HEK293 (cell line): ENCODE data around the gene SLIT2.

ENCODE experiments used
- BCL6B ChIP-seq: fragments of 450-650 bp; formaldehyde crosslinking; IDR thresholded peaks from 2 replicates; pipeline ENCODE4 v1.5.1; 2017; ENCODE audit warnings: missing biosample characterization, missing genetic modification characterization
- MEIS1 ChIP-seq: sonication (generic); formaldehyde crosslinking; IDR thresholded peaks from 2 replicates; pipeline ENCODE4 v1.8.1; 2022; ENCODE audit warnings: missing genetic modification reagents, mild to moderate bottlenecking, borderline replicate concordance
- SETDB1 ChIP-seq: IDR thresholded peaks from one replicate; pipeline ENCODE4 v1.6.1; 2017; ENCODE audit warnings: mild to moderate bottlenecking, low read length, moderate library complexity, mixed read lengths; ENCODE audit not compliant: insufficient read length
- TCF7L2 ChIP-seq: IDR thresholded peaks from 2 replicates; pipeline ENCODE4 v1.6.1; 2011; ENCODE audit warnings: low read depth, mild to moderate bottlenecking, inconsistent platforms, low read length, moderate library complexity, borderline replicate concordance
- ZBTB26 ChIP-seq: fragments of 450-650 bp; formaldehyde crosslinking; optimal IDR thresholded peaks from 2 replicates; pipeline ENCODE3; 2016; ENCODE audit warnings: missing biosample characterization, mild to moderate bottlenecking, missing genetic modification characterization
- ZNF274 ChIP-seq, 2 experiments: fragments of 200-500 bp in 1 of 2; fragments of 450-650 bp in 1 of 2; sonication (Bioruptor generic) in 1 of 2; formaldehyde crosslinking in 1 of 2; IDR thresholded peaks; 2 replicates each; pipeline versions ENCODE4 v1.5.1 to v1.6.1; 2014 to 2016; ENCODE audit warnings: borderline replicate concordance in 1 of 2, inconsistent platforms in 1 of 2, low read length in 1 of 2, missing biosample characterization in 1 of 2, missing genetic modification characterization in 1 of 2
- ZNF280D ChIP-seq: fragments of 450-650 bp; formaldehyde crosslinking; IDR thresholded peaks from 2 replicates; pipeline ENCODE4 v1.5.1; 2016; ENCODE audit warnings: missing biosample characterization, missing genetic modification characterization
- ZNF501 ChIP-seq: fragments of 450-650 bp; formaldehyde crosslinking; IDR thresholded peaks from 2 replicates; pipeline ENCODE4 v1.5.1; 2016; ENCODE audit warnings: missing biosample characterization, missing genetic modification characterization
- ZNF549 ChIP-seq: fragments of 450-650 bp; IDR thresholded peaks from 2 replicates; pipeline ENCODE4 v1.5.1; 2018; ENCODE audit warnings: missing biosample characterization, missing genetic modification characterization, mild to moderate bottlenecking, inconsistent platforms, moderate library complexity
- ZNF707 ChIP-seq: fragments of 450-650 bp; formaldehyde crosslinking; IDR thresholded peaks from 2 replicates; pipeline ENCODE4 v1.5.1; 2016; ENCODE audit warnings: missing biosample characterization, missing genetic modification characterization
- ZNF776 ChIP-seq: fragments of 450-650 bp; formaldehyde crosslinking; IDR thresholded peaks from 2 replicates; pipeline ENCODE4 v1.5.0; 2017; ENCODE audit warnings: missing biosample characterization, missing genetic modification characterization, borderline replicate concordance
- ZSCAN18 ChIP-seq: fragments of 450-650 bp; formaldehyde crosslinking; IDR thresholded peaks from 2 replicates; pipeline ENCODE4 v1.5.1; 2016; ENCODE audit warnings: missing biosample characterization, missing genetic modification characterization
- TF ChIP-seq, protein P1 (sequence below): fragments of 450-650 bp; formaldehyde crosslinking; IDR thresholded peaks from 2 replicates; pipeline ENCODE4 v1.5.1; 2016; ENCODE audit warnings: missing biosample characterization, missing genetic modification characterization

- TF ChIP-seq ZNF274 (IDR thresholded peaks at IDR 0.05; ENCODE audit: low read length) (no peak), ZNF274 (tag by site-specific recombination; IDR thresholded peaks at IDR 0.05; ENCODE audit: borderline replicate concordance) (no peak), ZNF280D (tag by site-specific recombination) (no peak), MEIS1 (no peak), SETDB1 (no peak), TCF7L2 (no peak), ZNF776 (tag by site-specific recombination) (no peak), ZNF549 (tag by site-specific recombination) (no peak), BCL6B (tag by site-specific recombination) (no peak), ZNF707 (tag by site-specific recombination) (no peak), ZSCAN18 (tag by site-specific recombination) (no peak), ZBTB26 (no peak), ZNF501 (tag by site-specific recombination) (no peak)
- TF ChIP-seq, protein P1, sequence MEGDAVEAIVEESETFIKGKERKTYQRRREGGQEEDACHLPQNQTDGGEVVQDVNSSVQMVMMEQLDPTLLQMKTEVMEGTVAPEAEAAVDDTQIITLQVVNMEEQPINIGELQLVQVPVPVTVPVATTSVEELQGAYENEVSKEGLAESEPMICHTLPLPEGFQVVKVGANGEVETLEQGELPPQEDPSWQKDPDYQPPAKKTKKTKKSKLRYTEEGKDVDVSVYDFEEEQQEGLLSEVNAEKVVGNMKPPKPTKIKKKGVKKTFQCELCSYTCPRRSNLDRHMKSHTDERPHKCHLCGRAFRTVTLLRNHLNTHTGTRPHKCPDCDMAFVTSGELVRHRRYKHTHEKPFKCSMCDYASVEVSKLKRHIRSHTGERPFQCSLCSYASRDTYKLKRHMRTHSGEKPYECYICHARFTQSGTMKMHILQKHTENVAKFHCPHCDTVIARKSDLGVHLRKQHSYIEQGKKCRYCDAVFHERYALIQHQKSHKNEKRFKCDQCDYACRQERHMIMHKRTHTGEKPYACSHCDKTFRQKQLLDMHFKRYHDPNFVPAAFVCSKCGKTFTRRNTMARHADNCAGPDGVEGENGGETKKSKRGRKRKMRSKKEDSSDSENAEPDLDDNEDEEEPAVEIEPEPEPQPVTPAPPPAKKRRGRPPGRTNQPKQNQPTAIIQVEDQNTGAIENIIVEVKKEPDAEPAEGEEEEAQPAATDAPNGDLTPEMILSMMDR (tag by site-specific recombination): no peak
Observed at GRCh38 chr4:20283039-20283438, 31.3 kb downstream of the SLIT2 start.
